ENCODE measurements around the gene NIPBL. TPM values are rescaled to one million over a fixed set of nuclear protein-coding genes. Genes with fewer than 3 reads are reported as not detected.
"Not testable (repeated sequence)": the region's sequence is repeated elsewhere in the genome, so short reads cannot be mapped to it uniquely, and the experiment has no call there.

Gene NIPBL
- total RNA-seq, 1 donor from 2014 or later = 56.5 TPM

- no peak for DNase-seq (ENCODE audit: low read depth)
These were observed 139.5 kb downstream of the NIPBL start for GRCh38 chr5:37015795-37016666.

GRCh38 chr5:37028910-37029309 is 152.3 kb downstream of the NIPBL start:
- no peak for DNase-seq (ENCODE audit: low read depth)

- DNase-seq (ENCODE audit: low read depth) = no peak
These were observed 152.9 kb downstream of the NIPBL start for GRCh38 chr5:37029436-37029835.

GRCh38 chr5:37034955-37035354 is 158.4 kb downstream of the NIPBL start:
- no peak for DNase-seq (ENCODE audit: low read depth)

- DNase-seq (ENCODE audit: low read depth) = no peak
These were observed 161.3 kb downstream of the NIPBL start for GRCh38 chr5:37037840-37038239.

GRCh38 chr5:37039824-37040223 is 163.3 kb downstream of the NIPBL start:
- DNase-seq (ENCODE audit: low read depth) = no peak

GRCh38 chr5:37043693-37044092 is 167.1 kb downstream of the NIPBL start:
- no peak for DNase-seq (ENCODE audit: low read depth)

GRCh38 chr5:37044120-37044519 is 167.6 kb downstream of the NIPBL start:
- no peak for DNase-seq (ENCODE audit: low read depth)

GRCh38 chr5:37045703-37046102 is 169.1 kb downstream of the NIPBL start:
- no peak for DNase-seq (ENCODE audit: low read depth)

- DNase-seq (ENCODE audit: low read depth) = no peak
These were observed 171.4 kb downstream of the NIPBL start for GRCh38 chr5:37047947-37048346.

- DNase-seq (ENCODE audit: low read depth) = no peak
These were observed 177.8 kb downstream of the NIPBL start for GRCh38 chr5:37054391-37054790.

- DNase-seq (ENCODE audit: low read depth) = no peak
These were observed 178.9 kb downstream of the NIPBL start for GRCh38 chr5:37055383-37055990.

- DNase-seq (ENCODE audit: low read depth) = no peak
These were observed 180.2 kb downstream of the NIPBL start for GRCh38 chr5:37056762-37057161.

- DNase-seq (ENCODE audit: low read depth) = no peak
These were observed 183.5 kb downstream of the NIPBL start for GRCh38 chr5:37060030-37060429.

GRCh38 chr5:37063739-37064138 is 187.2 kb downstream of the NIPBL start:
- DNase-seq (ENCODE audit: low read depth) = no peak

- DNase-seq (ENCODE audit: low read depth) = no peak
These were observed 187.9 kb downstream of the NIPBL start for GRCh38 chr5:37064442-37064841.

GRCh38 chr5:37071487-37071886 is 194.9 kb downstream of the NIPBL start:
- no peak for DNase-seq (ENCODE audit: low read depth)

GRCh38 chr5:37071901-37072581 is 195.5 kb downstream of the NIPBL start:
- DNase-seq (ENCODE audit: low read depth) = no peak

GRCh38 chr5:37075399-37075950 is 198.9 kb downstream of the NIPBL start:
- no peak for DNase-seq (ENCODE audit: low read depth)

- no peak for DNase-seq (ENCODE audit: low read depth)
These were observed 200.6 kb downstream of the NIPBL start for GRCh38 chr5:37077146-37077545.

GRCh38 chr5:37080697-37081096 is 204.1 kb downstream of the NIPBL start:
- no peak for DNase-seq (ENCODE audit: low read depth)

GRCh38 chr5:37082977-37083376 is 206.4 kb downstream of the NIPBL start:
- not testable (repeated sequence) for DNase-seq (ENCODE audit: low read depth)

Data from renal cortical epithelial cell (primary cell).